Endothelial cell of umbilical vein (primary cell): ENCODE measurements around the gene PNPO. TPM values are rescaled to one million over a fixed set of nuclear protein-coding genes. Genes with fewer than 3 reads are reported as not detected.

Source experiments
- BruUV-seq: library from RNA; stranded (reverse); fragments of 400-500 nt; replicated peaks from 2 replicates; lab custom pipeline; 2021; lab: Mats Ljungman, UMichigan
- CTCF ChIA-PET: fragments of 300-600, 350-600 bp; sonication (Branson Sonifier 250); formaldehyde crosslinking; loops from one replicate; lab custom pipeline; 2021; ENCODE audit warnings: antibody characterized with exemption, inconsistent platforms; lab: Charles Lee
- POLR2A ChIA-PET: fragments of 300-600, 350-600 bp; sonication (Branson Sonifier 250); formaldehyde crosslinking; loops from one replicate; lab custom pipeline; 2021; ENCODE audit warnings: antibody characterized with exemption, inconsistent platforms; lab: Charles Lee
- DNase-seq: peaks from one replicate; pipeline ENCODE4 v3.0.0-alpha.2; 2011; ENCODE audit warnings: low read depth, low spot score
- FAIRE-seq: peaks from 2 replicates; lab custom pipeline; 2011; peaks lifted over from hg19 to GRCh38; lab: Jason Lieb, UNC
- H2AFZ ChIP-seq: 2 replicates; pipeline ENCODE4 v1.6.0; 2012; ENCODE audit warnings: low read depth, low read length, control low read depth, inconsistent platforms
- H3K27ac ChIP-seq: 2 replicates; pipeline ENCODE4 v1.5.1; 2011; ENCODE audit warnings: low read depth, mild to moderate bottlenecking, control low read depth, low read length, moderate library complexity; ENCODE audit not compliant: insufficient read depth
- H3K27me3 ChIP-seq, 2 experiments: 2 replicates each; pipeline versions ENCODE4 v1.6.0 to v1.6.1; 2011; ENCODE audit warnings: low read length in 2 of 2, mixed read lengths in 1 of 2; ENCODE audit not compliant: control insufficient read depth in 2 of 2, insufficient read depth in 2 of 2
- H3K36me3 ChIP-seq, 2 experiments: 2 replicates in 1 of 2; 3 replicates in 1 of 2; pipeline ENCODE4 v1.5.1; 2011; ENCODE audit warnings: low read length in 2 of 2, mild to moderate bottlenecking in 1 of 2, moderate library complexity in 1 of 2; ENCODE audit not compliant: control insufficient read depth in 2 of 2, insufficient read depth in 2 of 2; ENCODE audit errors: extremely low read depth in 1 of 2
- H3K4me1 ChIP-seq: 3 replicates; pipeline ENCODE4 v1.5.1; 2011; ENCODE audit warnings: mild to moderate bottlenecking, low read length; ENCODE audit not compliant: control insufficient read depth, insufficient read depth; ENCODE audit errors: extremely low read depth
- H3K4me2 ChIP-seq: 2 replicates; pipeline ENCODE4 v1.6.1; 2011; ENCODE audit warnings: low read length, control low read depth, mixed read lengths; ENCODE audit not compliant: insufficient read depth
- H3K4me3 ChIP-seq, 3 experiments: fragments of 200-600 bp in 1 of 3; sonication (generic), shearing (Covaris generic) in 1 of 3; replicated peaks in 1 of 3; 2 replicates each; pipeline ENCODE4 v1.5.1; 2011 to 2016; ENCODE audit warnings: control low read depth in 3 of 3, low read length in 3 of 3, mild to moderate bottlenecking in 2 of 3, inconsistent platforms in 1 of 3, low read depth in 1 of 3, moderate library complexity in 1 of 3; ENCODE audit not compliant: insufficient read depth in 1 of 3
- H3K79me2 ChIP-seq: 2 replicates; pipeline ENCODE4 v1.6.0; 2012; ENCODE audit warnings: low read length, inconsistent platforms; ENCODE audit not compliant: control insufficient read depth, insufficient read depth
- H3K9ac ChIP-seq: replicated peaks from 2 replicates; pipeline ENCODE3; 2011; ENCODE audit warnings: low read length, control low read depth; ENCODE audit not compliant: insufficient read depth; ENCODE audit errors: extremely low read depth
- H3K9me1 ChIP-seq: replicated peaks from 3 replicates; pipeline ENCODE4 v1.6.0; 2011; ENCODE audit warnings: mild to moderate bottlenecking, low read length; ENCODE audit not compliant: control insufficient read depth, insufficient read depth; ENCODE audit errors: extremely low read depth
- H3K9me3 ChIP-seq: replicated peaks from 2 replicates; pipeline ENCODE4 v1.5.1; 2012; ENCODE audit warnings: low read length, inconsistent platforms; ENCODE audit not compliant: control insufficient read depth, insufficient read depth
- H4K20me1 ChIP-seq: replicated peaks from 2 replicates; pipeline ENCODE3; 2011; ENCODE audit warnings: mild to moderate bottlenecking, low read length; ENCODE audit not compliant: control insufficient read depth, insufficient read depth; ENCODE audit errors: extremely low read depth
- CTCF ChIP-seq, 2 donors: IDR thresholded peaks; 1 replicate in 1 of 2; 2 replicates in 1 of 2; pipeline ENCODE4 v1.5.1; 2011; ENCODE audit warnings: low read length in 2 of 2, mild to moderate bottlenecking in 2 of 2, moderate library complexity in 2 of 2, control low read depth in 1 of 2, inconsistent platforms in 1 of 2, low read depth in 1 of 2; ENCODE audit not compliant: insufficient read depth in 1 of 2; ENCODE audit errors: extremely low read depth in 1 of 2
- EZH2 ChIP-seq: IDR thresholded peaks from 2 replicates; pipeline ENCODE4 v1.6.1; 2012; ENCODE audit warnings: borderline replicate concordance, low read depth, mild to moderate bottlenecking, moderate library complexity, low read length, inconsistent platforms; ENCODE audit not compliant: severe bottlenecking
- FOS ChIP-seq: IDR thresholded peaks from 2 replicates; pipeline ENCODE4 v1.6.1; 2011; ENCODE audit warnings: mild to moderate bottlenecking, low read length, moderate library complexity, borderline replicate concordance; ENCODE audit not compliant: insufficient read depth
- GATA2 ChIP-seq: IDR thresholded peaks from 2 replicates; pipeline ENCODE4 v1.7.0; 2011; ENCODE audit warnings: low read depth, mild to moderate bottlenecking, moderate library complexity, mixed read lengths, low read length; ENCODE audit not compliant: insufficient read length, insufficient read depth
- JUN ChIP-seq: IDR thresholded peaks from 2 replicates; pipeline ENCODE4 v1.6.1; 2011; ENCODE audit warnings: borderline replicate concordance, low read depth; ENCODE audit not compliant: insufficient read length, insufficient read depth
- MAX ChIP-seq: IDR thresholded peaks from 2 replicates; pipeline ENCODE4 v1.6.1; 2011; ENCODE audit not compliant: insufficient read depth, insufficient read length
- MYC ChIP-seq: IDR thresholded peaks from one replicate; pipeline ENCODE4 v1.6.1; 2011; ENCODE audit warnings: mild to moderate bottlenecking, low read depth, low read length
- POLR2A ChIP-seq: IDR thresholded peaks from 2 replicates; pipeline ENCODE4 v1.6.1; 2012; ENCODE audit warnings: low read depth, mild to moderate bottlenecking, control low read depth, low read length
- POLR2AphosphoS5 ChIP-seq: IDR thresholded peaks from 2 replicates; pipeline ENCODE4 v1.6.1; 2012; ENCODE audit warnings: low read depth, mild to moderate bottlenecking, control low read depth, low read length, moderate library complexity; ENCODE audit not compliant: insufficient read depth
- dilution Hi-C: fragments of 300-500 bp; cut with MboI; formaldehyde crosslinking; loops from one replicate; pipeline ENCODE4 v1.15.0; 2019; ENCODE audit warnings: low sequenced_read_pairs; ENCODE audit not compliant: extremely low pct_ligation_motif_present
- intact Hi-C: fragments of 100-400 bp; cut with micrococcal nuclease; formaldehyde crosslinking; loops from one replicate; pipeline ENCODE4 v1.10.0; 2022
- polyA plus RNA-seq, 4 experiments: library from polyadenylated mRNA; depleted of rRNA in 3 of 4; stranded (reverse) in 3 of 4; unstranded in 1 of 4; fragments of >200 nt; gene quantifications; 2 replicates each; pipeline versions ENCODE4 v1.2.1 to v1.2.3, GENCODE V29; 2011 to 2012; ENCODE audit warnings: missing spikeins in 1 of 4
- total RNA-seq: library from RNA; stranded (reverse); gene quantifications from 2 replicates; pipeline ENCODE4 v1.2.3, GENCODE V29; 2021

Gene PNPO
- total and polyA plus RNA-seq, 2 donors (not counting 3 experiments of a cell fraction or from before 2014, with no cell fraction given) = 19.7 to 22.0 TPM

GRCh38 chr17:47948706-47949196, 7.4 kb downstream of the PNPO start:
- ChIA-PET POLR2A (no interaction called here), CTCF (interaction anchor here (0.5 to 6.2 kb wide), 22 partner anchors 7 to 209 kb away, joined by 3 to 134 read pairs (median 5); partner anchors contain the start of genes CDK5RAP3, PNPO, PRR15L and SCRN2)
- H3K4me2 ChIP-seq = no peak overlapping the region
- no TSS peak for BruUV-seq
- H3K9ac ChIP-seq = no peak overlapping the region
- peaks cover 0 to 9% of the 10 kb centered on the region in 2 experiments for H3K36me3 ChIP-seq
- H4K20me1 ChIP-seq = no peaks in the 10 kb centered on the region
- no peak for FAIRE-seq
- no peaks in the 10 kb centered on the region for H3K9me3 ChIP-seq
- H3K9me1 ChIP-seq = no peaks in the 10 kb centered on the region
- no peak overlapping the region for H3K4me3 ChIP-seq
- peaks cover 4% of the 10 kb centered on the region for H3K4me1 ChIP-seq
- H2AFZ ChIP-seq = no peak overlapping the region
- intact Hi-C loops = loop anchor here (1.0 to 2.0 kb wide), 3 partner anchors 22 to 70 kb away; no protein-coding TSS in a partner anchor
- no peak for TF ChIP-seq POLR2AphosphoS5
- no peak for TF ChIP-seq MYC
- no peak for TF ChIP-seq CTCF (IDR thresholded peaks at IDR 0.05; ENCODE audit: extremely low read depth in 1 of 2, insufficient read depth in 1 of 2, low read depth in 1 of 2, low read length in 2 of 2)
- TF ChIP-seq FOS = no peak
- no peak for TF ChIP-seq JUN
- no peak for TF ChIP-seq POLR2A
- TF ChIP-seq EZH2 = no peak
- no peak for TF ChIP-seq GATA2
- TF ChIP-seq MAX = no peak
- no peaks in the 10 kb centered on the region for H3K27me3 ChIP-seq
- H3K79me2 ChIP-seq = no peaks in the 10 kb centered on the region
- dilution Hi-C loops = no loop called here
- no peak overlapping the region for H3K27ac ChIP-seq
- peak; percentile 16 for DNase-seq
